HEK293 (cell line): Measurements from ENCODE around the gene SDC1.

Experiments
- KLF10 ChIP-seq: fragments of 450-650 bp; IDR thresholded peaks from 2 replicates; pipeline ENCODE4 v1.5.1; 2018; ENCODE audit warnings: missing biosample characterization, mild to moderate bottlenecking, missing genetic modification characterization
- KLF16 ChIP-seq: fragments of 450-650 bp; formaldehyde crosslinking; IDR thresholded peaks from 2 replicates; pipeline ENCODE4 v1.5.1; 2017; ENCODE audit warnings: missing biosample characterization, missing genetic modification characterization
- OVOL3 ChIP-seq: fragments of 450-650 bp; formaldehyde crosslinking; IDR thresholded peaks from 2 replicates; pipeline ENCODE4 v1.5.1; 2016; ENCODE audit warnings: missing biosample characterization, missing genetic modification characterization
- REST ChIP-seq: fragments of 450-650 bp; formaldehyde crosslinking; IDR thresholded peaks from 2 replicates; pipeline ENCODE4 v1.5.1; 2016; ENCODE audit warnings: missing biosample characterization, missing genetic modification characterization
- TCF7L2 ChIP-seq: IDR thresholded peaks from 2 replicates; pipeline ENCODE4 v1.6.1; 2011; ENCODE audit warnings: low read depth, mild to moderate bottlenecking, inconsistent platforms, low read length, moderate library complexity, borderline replicate concordance
- TRIM28 ChIP-seq: IDR thresholded peaks from 2 replicates; pipeline ENCODE4 v1.6.1; 2011; ENCODE audit warnings: low read length, control low read depth, borderline replicate concordance
- ZBTB7A ChIP-seq: fragments of 450-650 bp; formaldehyde crosslinking; IDR thresholded peaks from 2 replicates; pipeline ENCODE4 v1.5.1; 2016; ENCODE audit warnings: low read depth, missing biosample characterization, missing genetic modification characterization
- ZNF521 ChIP-seq: fragments of 450-650 bp; formaldehyde crosslinking; IDR thresholded peaks from 2 replicates; pipeline ENCODE4 v1.5.1; 2017; ENCODE audit warnings: missing biosample characterization, mild to moderate bottlenecking, missing genetic modification characterization
- ZNF791 ChIP-seq: fragments of 450-650 bp; formaldehyde crosslinking; IDR thresholded peaks from 2 replicates; pipeline ENCODE4 v1.5.1; 2016; ENCODE audit warnings: missing biosample characterization, missing genetic modification characterization
- TF ChIP-seq, protein P1 (sequence below): fragments of 450-650 bp; formaldehyde crosslinking; IDR thresholded peaks from 2 replicates; pipeline ENCODE4 v1.5.1; 2016; ENCODE audit warnings: missing biosample characterization, missing genetic modification characterization
- TF ChIP-seq, protein P2 (sequence below): fragments of 450-650 bp; IDR thresholded peaks from 2 replicates; pipeline ENCODE4 v1.5.1; 2018; ENCODE audit warnings: missing biosample characterization, missing genetic modification characterization
- TF ChIP-seq, protein P3 (sequence below): sonication (generic); formaldehyde crosslinking; IDR thresholded peaks from 2 replicates; pipeline ENCODE4 v1.8.1; 2022; ENCODE audit warnings: mild to moderate bottlenecking, moderate library complexity, missing genetic modification reagents
- TF ChIP-seq, protein P4 (sequence below): fragments of 450-650 bp; formaldehyde crosslinking; IDR thresholded peaks from 2 replicates; pipeline ENCODE4 v1.5.1; 2016; ENCODE audit warnings: missing biosample characterization, missing genetic modification characterization

GRCh38 chr2:20203521-20204225 lies 21.3 kb downstream of the SDC1 start:
- TF ChIP-seq OVOL3 = no peak
- TF ChIP-seq, protein P1, sequence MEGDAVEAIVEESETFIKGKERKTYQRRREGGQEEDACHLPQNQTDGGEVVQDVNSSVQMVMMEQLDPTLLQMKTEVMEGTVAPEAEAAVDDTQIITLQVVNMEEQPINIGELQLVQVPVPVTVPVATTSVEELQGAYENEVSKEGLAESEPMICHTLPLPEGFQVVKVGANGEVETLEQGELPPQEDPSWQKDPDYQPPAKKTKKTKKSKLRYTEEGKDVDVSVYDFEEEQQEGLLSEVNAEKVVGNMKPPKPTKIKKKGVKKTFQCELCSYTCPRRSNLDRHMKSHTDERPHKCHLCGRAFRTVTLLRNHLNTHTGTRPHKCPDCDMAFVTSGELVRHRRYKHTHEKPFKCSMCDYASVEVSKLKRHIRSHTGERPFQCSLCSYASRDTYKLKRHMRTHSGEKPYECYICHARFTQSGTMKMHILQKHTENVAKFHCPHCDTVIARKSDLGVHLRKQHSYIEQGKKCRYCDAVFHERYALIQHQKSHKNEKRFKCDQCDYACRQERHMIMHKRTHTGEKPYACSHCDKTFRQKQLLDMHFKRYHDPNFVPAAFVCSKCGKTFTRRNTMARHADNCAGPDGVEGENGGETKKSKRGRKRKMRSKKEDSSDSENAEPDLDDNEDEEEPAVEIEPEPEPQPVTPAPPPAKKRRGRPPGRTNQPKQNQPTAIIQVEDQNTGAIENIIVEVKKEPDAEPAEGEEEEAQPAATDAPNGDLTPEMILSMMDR = no peak
- TF ChIP-seq ZNF791 (tag by site-specific recombination) = no peak
- TF ChIP-seq, protein P2, sequence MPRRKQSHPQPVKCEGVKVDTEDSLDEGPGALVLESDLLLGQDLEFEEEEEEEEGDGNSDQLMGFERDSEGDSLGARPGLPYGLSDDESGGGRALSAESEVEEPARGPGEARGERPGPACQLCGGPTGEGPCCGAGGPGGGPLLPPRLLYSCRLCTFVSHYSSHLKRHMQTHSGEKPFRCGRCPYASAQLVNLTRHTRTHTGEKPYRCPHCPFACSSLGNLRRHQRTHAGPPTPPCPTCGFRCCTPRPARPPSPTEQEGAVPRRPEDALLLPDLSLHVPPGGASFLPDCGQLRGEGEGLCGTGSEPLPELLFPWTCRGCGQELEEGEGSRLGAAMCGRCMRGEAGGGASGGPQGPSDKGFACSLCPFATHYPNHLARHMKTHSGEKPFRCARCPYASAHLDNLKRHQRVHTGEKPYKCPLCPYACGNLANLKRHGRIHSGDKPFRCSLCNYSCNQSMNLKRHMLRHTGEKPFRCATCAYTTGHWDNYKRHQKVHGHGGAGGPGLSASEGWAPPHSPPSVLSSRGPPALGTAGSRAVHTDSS (tag by site-specific recombination) = no peak
- no peak for TF ChIP-seq KLF10
- no peak for TF ChIP-seq KLF16 (tag by site-specific recombination)
- TF ChIP-seq, protein P3, sequence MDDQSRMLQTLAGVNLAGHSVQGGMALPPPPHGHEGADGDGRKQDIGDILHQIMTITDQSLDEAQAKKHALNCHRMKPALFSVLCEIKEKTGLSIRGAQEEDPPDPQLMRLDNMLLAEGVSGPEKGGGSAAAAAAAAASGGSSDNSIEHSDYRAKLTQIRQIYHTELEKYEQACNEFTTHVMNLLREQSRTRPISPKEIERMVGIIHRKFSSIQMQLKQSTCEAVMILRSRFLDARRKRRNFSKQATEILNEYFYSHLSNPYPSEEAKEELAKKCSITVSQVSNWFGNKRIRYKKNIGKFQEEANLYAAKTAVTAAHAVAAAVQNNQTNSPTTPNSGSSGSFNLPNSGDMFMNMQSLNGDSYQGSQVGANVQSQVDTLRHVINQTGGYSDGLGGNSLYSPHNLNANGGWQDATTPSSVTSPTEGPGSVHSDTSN (CRISPR knock-in tag) = no peak
- TF ChIP-seq ZBTB7A (tag by site-specific recombination) = no peak
- TF ChIP-seq, protein P4, sequence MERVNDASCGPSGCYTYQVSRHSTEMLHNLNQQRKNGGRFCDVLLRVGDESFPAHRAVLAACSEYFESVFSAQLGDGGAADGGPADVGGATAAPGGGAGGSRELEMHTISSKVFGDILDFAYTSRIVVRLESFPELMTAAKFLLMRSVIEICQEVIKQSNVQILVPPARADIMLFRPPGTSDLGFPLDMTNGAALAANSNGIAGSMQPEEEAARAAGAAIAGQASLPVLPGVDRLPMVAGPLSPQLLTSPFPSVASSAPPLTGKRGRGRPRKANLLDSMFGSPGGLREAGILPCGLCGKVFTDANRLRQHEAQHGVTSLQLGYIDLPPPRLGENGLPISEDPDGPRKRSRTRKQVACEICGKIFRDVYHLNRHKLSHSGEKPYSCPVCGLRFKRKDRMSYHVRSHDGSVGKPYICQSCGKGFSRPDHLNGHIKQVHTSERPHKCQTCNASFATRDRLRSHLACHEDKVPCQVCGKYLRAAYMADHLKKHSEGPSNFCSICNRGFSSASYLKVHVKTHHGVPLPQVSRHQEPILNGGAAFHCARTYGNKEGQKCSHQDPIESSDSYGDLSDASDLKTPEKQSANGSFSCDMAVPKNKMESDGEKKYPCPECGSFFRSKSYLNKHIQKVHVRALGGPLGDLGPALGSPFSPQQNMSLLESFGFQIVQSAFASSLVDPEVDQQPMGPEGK = no peak
- TF ChIP-seq ZNF521 (tag by site-specific recombination) = no peak
- no peak for TF ChIP-seq TRIM28
- no peak for TF ChIP-seq TCF7L2
- TF ChIP-seq REST (tag by site-specific recombination) = no peak
